AG10803 (cell line): ENCODE measurements around the gene CACNA2D4.

ENCODE experiments used
- DNase-seq: peaks from one replicate; pipeline ENCODE4 v3.0.0; 2010; ENCODE audit warnings: low read depth
- H3K4me3 ChIP-seq: 2 replicates; pipeline ENCODE4 v1.5.1; 2011; ENCODE audit warnings: mild to moderate bottlenecking, low read length, control low read depth
- TF ChIP-seq, protein P1 (sequence below): conservative IDR thresholded peaks from 2 replicates; pipeline ENCODE4 v1.5.1; 2011; ENCODE audit warnings: mild to moderate bottlenecking, low read length, control low read depth, inconsistent platforms

CACNA2D4 gene

DNA sequence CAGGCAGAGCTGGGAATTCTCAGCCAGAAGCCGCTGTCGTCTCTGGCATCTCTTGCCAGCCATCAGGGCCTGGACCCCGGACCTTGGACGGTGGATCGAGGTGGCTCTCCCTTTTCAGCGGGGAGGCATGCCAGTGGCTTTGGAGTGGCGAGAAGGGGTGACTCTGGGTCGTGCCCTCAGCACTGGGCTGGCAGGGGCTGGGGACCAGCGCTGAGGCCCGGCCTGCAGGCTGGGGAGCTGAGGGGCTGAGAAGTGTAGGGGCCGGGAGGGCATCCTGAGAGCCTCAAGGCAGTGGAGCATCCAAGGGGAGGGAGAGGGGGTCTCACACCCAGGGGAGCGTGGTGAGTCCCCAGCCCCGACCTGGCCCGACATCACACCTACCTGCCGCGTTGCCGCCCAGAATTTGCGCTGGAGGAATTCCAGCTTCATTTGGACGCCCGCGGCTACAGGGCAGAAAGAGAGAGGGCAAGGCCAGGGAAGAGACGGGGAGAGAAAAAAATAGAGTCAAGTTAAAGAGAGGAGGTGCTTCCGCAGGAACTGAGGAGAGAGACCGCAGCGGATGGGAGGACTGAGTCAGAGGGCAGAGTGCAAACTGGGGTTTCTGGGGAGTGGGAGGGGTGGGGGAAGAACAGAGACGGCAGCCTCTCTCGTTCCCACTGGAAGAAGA lies 107.0 kb downstream of the CACNA2D4 start:
- no peak overlapping the region for H3K4me3 ChIP-seq
- TF ChIP-seq, protein P1, sequence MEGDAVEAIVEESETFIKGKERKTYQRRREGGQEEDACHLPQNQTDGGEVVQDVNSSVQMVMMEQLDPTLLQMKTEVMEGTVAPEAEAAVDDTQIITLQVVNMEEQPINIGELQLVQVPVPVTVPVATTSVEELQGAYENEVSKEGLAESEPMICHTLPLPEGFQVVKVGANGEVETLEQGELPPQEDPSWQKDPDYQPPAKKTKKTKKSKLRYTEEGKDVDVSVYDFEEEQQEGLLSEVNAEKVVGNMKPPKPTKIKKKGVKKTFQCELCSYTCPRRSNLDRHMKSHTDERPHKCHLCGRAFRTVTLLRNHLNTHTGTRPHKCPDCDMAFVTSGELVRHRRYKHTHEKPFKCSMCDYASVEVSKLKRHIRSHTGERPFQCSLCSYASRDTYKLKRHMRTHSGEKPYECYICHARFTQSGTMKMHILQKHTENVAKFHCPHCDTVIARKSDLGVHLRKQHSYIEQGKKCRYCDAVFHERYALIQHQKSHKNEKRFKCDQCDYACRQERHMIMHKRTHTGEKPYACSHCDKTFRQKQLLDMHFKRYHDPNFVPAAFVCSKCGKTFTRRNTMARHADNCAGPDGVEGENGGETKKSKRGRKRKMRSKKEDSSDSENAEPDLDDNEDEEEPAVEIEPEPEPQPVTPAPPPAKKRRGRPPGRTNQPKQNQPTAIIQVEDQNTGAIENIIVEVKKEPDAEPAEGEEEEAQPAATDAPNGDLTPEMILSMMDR = no peak
- no peak for DNase-seq

DNA sequence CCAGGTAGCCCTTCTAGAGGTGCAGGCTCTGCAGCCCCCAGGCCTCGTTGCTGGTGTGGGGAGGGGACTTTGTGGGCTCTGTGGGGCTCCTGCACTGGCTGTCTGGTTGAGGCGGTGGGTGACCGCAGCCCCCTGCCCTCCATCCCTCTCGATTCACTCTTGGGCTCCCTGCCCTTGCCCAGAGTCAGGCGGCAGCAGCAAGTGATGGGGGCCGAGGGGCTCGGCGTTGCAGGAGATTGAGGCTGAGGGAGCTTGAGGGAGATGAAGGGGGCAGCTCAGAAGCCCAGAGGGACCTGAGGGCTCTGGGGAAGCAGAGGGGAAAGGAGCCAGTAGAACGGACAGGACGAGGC lies 107.5 kb downstream of the CACNA2D4 start:
- no peak for DNase-seq
- TF ChIP-seq, protein P1 = no peak
- no peak overlapping the region for H3K4me3 ChIP-seq

DNA sequence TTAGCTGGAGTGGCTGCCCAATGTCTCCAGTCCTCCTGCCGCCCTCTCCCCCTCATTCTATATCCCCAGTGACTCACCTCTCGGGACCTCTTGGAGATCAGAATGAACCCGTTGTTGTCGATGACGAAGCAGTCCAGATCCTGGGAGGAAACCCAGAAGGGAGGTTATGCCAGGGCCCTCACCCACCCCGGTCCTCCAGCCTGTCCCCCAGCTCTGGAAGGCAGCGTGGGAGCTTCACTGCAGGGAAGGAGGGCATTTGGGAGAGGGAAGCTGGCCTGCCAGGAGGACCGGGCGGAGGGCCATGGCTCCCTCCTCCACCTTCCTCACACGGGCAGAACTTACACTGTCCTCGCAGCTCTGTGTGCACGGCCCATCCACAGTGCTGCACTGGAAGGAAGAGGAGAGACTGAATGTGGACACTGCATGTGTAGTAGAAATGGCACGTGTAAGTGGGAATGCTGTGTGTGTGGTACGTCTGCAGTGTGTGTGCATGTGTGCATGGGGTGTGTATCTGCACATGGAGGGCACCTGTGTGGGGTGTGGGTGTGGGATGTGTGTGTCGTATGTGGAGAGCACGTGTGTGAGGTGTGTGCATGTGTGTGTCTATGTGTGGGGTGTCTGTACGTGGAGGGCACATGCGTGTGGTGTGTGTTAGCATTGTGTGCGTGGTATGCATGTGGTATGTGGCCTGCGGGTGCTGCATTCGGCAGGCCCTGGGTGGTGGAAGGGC lies 108.1 kb downstream of the CACNA2D4 start:
- DNase-seq = no peak
- no peak overlapping the region for H3K4me3 ChIP-seq
- TF ChIP-seq, protein P1 = no peak

DNA sequence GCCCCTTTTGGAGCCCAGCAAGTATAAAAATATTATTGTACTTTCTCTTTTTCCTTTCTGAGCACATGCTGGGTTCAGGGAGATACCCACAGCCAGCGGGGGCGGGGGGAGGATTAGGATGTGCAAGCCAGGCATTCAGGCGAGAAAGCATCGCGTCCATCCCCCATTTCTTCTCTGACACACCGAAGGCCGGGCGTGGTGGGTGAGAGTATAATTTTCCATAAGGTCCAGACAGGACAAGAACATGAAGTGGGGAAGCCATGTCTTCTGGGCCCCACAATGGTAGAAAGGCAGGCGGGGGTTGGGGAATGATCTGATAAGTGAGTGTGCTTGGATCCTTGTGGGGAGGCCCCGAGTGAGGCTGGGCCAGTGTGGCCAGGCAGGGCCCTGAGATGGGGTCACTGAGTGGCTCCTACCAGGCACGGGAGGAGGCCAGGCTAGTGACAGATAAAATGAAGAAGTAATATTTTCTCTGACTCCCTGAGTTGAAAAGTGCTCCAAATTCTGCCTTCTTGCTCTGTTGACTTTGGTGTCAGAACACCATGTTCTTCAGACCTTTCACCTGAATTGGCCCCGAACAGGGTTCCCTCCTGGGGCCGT lies 108.8 kb downstream of the CACNA2D4 start:
- no peak for DNase-seq
- no peak overlapping the region for H3K4me3 ChIP-seq
- TF ChIP-seq, protein P1 = no peak

DNA sequence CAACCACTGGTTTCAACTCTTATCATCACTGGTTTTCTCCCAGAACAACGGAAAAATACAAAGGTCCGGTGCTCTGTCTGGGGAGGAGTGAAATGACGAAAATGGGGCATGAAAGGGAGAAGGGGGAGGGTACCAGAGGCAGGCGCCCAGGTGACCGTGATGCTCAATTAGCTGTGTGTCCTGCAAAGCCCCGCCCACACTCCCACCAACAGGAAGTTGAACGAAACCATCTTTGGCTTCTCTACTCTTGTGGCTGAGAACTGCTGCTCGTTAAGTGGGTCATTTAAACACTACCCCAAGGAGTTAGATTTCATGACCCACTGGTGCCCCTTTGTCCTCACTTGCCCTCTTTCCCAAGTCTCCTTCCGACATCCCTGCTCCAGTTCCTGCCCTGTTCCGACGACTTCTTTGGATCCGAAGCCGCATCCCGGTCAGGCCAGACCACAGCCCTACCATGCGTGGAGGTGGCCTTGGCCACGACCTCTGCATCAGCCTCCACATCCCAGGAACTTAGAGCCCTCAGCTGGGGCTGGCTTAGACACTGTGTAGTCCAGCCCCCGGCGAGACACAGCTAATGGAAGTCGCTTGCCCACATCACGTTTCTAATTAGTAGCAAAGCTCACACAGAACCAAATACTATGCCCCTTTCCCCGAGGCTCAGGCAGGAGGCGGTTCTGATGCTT lies 109.5 kb downstream of the CACNA2D4 start:
- H3K4me3 ChIP-seq = no peak overlapping the region
- DNase-seq = no peak

DNA sequence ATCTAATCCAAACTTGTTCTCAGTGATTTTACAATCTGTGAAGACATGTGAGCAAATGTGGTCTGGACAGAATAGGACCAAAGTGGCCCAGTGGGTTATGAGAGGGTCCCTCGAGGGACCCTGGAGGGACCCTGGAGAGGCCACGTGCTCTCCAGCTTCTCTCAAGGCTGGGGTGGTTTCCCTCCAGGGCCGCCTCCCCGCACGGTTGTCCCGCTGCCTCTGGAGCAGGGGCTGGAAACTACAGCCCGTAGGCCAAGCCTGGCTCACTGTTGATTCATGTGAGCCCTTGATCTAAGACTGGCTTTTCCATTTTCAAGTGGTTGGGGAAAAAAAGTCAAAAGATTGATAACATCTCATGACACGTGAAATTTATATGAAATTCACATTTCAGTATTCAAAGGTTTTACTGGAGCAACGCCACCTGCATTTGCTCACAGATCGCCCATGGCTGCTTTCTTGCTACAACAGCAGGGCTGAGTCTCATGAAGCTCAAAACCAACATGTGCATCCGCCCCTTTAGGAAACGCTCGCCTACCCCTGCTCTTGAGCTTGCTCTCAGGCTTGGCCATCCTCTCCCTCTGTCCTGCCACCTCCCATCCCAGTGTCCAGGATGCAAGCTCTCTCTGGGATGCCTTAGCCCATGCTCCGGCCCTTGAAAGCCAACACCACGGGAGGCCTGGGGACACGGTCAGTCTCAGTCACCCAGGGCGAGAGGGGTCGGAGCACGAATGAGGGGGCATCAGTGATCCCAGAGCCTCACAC lies 110.2 kb downstream of the CACNA2D4 start:
- no peak for DNase-seq
- H3K4me3 ChIP-seq = no peak overlapping the region
- TF ChIP-seq, protein P1 = no peak

More for the DNA sequence above, 109.5 kb downstream of the CACNA2D4 start:
- TF ChIP-seq, protein P1 = no peak
